Embryonic facial prominence (tissue), 1 donor: ENCODE data around the gene LGSN.
"Not testable (repeated sequence)": the region's sequence is repeated elsewhere in the genome, so short reads cannot be mapped to it uniquely, and the experiment has no call there.

Experiments
- DNase-seq: peaks from one replicate; pipeline ENCODE4 v3.0.0-alpha.2; 2016; ENCODE audit errors: extremely low spot score

The LGSN gene

GRCh38 chr6:63306420-63306819 lies 13.4 kb downstream of the LGSN start:
- DNase-seq, result no peak

DNA sequence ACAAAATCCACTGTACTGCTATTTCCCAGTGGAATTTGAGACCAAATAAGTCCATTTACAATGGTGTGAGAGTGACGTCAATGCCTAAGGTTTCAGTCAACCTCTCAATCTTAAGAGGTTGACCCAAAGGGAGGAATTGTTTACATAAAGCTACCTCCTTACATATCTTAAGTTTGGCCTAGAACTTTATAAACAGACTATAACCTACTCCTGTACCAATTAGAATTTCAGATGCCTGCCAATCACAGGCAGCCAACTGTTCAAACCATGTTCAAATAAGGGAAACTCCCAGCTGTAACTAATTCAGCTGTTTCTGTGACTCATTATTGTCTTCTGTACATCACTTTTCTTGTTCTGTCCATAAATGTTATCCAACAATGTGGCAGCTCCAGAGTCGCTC lies 14.5 kb downstream of the LGSN start:
- no peak for DNase-seq

GRCh38 chr6:63303476-63303875 lies 16.3 kb downstream of the LGSN start:
- DNase-seq, result no peak

DNA sequence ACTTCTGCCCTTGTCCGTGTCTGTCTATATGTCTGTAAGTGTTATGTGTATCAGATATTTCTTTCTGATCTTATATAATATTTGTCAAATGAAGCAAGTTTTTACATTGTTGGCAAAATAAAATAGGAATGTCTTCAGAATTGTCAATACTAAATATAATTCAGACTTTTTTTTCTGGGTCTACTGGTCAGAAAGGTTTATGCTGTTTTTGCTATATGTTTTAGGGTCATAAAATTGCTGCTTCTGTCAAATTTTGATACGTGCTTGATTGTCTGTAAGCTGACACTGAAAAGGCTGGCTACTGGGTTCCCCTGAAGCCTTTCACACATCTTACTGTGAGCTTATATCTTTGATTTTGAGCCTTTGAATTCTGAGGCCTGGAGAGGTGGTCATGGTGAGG lies 20.1 kb downstream of the LGSN start:
- no peak for DNase-seq

DNA sequence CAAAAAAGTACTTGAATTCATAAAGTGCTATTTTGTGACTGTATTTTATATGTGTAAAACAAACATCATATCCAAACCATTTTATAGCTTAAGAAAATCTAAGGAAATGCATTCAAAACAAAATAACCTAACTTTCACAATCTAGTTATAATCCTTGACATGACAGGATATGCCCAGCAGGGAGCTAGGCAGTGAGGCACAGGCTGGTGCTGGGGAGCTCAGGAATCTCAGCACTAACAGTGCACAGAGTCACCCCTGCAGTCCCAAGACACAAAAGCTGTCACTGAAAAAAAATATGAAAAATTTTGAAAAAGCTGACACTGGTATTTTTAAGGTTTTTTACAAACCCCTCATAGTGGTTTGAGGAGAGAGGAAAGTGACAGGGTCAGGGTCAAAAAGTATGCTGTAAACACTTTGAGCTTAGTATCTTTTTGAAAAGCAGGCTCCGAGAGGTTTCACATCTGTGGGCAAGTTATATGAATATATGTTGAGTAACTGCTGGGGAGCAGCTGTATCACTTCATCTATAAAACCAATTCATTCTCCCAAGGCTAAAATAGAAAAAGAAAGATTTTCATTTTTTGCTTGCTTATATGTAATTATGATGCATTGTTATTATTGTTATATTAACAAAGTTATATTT lies 24.1 kb downstream of the LGSN start:
- DNase-seq, result no peak

DNA sequence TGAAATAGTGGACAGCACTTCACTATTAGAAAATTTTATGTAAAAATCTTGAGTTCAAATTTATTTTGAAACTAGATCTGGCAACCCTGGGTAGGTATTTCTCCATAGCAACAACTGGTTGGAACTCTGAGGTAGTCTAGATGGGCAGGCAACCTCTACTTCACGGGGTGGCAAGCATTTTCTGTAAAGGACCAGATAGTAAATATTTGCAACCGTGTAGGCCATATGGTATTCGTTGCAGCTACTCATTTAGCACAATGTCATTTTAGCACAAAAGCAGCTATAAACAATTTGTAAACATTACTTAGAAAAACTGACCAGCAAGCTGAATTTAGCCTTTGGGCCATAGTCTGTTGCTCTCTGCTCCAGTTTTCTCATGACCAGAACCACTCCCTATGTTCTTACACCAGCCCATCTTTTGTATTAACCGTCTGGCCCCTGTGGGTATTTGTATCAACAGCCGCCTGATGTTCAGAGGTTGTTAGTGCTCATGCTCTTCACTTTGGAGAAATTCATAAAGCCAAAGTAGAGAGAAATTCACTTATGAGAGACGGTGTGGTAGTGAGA lies 29.2 kb downstream of the LGSN start:
- DNase-seq, result no peak

GRCh38 chr6:63289269-63289872 lies 30.4 kb downstream of the LGSN start:
- DNase-seq, result no peak

DNA sequence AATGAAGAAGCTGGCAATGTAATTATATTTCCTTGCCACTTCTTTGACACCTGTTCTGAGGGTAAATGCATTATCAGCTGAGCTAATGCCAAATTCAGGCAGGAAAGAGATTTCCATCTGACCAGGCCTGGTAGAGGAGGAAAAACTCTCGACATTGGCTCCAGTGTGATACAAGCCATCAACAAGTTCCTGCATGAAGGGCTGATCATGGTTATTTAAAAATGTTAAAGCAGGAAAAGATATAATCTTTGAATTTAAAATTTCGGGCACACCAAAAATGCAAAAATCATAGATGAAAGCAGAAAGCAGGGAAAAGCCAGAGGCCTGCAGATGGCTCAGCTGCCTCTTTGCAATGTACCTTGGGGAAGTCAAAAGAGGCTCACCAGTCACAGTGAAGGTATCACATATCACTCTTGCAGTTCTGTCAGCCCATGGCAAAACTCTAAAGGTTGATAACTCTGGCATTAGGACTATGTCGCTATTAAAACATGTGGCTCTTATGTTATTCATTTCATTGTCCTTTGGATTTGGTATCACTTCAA lies 39.1 kb downstream of the LGSN start:
- DNase-seq, result no peak

- DNase-seq, result no peak
Observed at GRCh38 chr6:63278916-63279315, 40.9 kb downstream of the LGSN start.

DNA sequence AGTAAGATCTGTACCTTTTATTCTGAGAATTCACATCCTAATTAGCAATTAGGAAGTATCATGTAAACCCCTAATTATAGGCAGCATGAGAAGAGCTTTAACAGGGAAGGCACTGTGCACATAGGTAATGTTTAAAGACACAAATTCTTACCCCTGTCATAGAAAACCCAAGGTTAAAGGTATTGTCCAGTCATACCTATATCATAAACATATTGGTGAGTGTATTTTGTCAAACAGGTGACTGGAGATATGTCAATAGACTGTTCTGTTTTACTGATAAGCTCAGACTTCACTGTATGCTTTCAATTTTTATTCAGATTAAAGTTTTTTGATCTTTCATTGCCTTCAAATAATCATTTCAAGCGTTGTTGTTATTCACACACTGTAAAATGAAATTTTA lies 43.8 kb downstream of the LGSN start:
- no peak for DNase-seq

DNA sequence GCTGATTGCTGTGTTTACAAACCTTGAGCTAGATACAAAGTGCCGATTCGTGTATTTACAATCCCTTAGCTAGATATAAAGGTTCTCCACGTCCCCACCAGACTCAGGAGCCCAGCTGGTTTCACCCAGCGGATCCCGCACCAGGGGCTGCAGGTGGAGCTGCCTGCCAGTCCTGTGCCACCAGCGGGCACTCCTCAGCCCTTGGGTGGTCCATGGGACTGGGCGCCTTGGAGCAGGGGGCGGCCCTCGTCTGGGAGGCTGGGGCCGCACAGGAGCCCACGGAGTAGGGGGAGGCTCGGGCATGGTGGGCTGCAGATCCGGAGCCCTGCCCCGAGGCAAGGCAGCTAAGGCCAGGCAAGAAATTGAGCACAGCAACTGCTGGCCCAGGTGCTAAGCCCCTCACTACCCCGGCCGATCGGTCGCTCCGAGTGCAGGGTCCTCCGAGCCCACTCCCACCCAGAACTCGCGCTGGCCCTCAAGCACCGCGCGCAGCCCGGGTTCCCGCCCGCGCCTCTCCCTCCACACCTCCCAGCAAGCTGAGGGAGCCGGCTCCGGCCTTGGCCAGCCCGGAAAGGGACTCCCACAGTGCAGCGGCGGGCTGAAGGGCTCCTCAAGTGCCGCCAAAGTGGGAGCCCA lies 44.9 kb downstream of the LGSN start:
- not testable (repeated sequence) for DNase-seq

- DNase-seq, result peak; percentile 30
Observed at GRCh38 chr6:63272397-63272796, 47.4 kb downstream of the LGSN start.

DNA sequence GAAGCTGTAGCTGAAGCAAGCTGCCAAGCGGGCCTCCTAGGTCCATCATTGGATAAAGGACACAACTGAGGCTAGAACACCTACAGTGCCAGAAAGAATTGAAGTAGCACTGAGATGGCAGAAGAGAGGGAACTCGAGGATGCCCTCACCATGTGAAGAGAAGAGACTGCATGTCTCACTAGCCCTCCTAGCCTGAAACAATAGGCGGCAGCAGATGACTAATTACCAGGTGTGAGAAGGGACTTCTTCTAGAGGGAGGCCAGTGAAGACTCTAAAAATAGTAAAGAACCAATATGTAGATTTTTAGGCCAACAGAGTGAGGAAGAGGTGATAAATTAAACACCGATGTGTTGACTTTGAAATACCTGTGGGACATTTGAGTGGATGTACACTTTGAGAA lies 50.3 kb downstream of the LGSN start:
- DNase-seq, result no peak

GRCh38 chr6:63268574-63268973 lies 51.2 kb downstream of the LGSN start:
- no peak for DNase-seq

- no peak for DNase-seq
Observed at GRCh38 chr6:63267828-63268227, 52.0 kb downstream of the LGSN start.

DNA sequence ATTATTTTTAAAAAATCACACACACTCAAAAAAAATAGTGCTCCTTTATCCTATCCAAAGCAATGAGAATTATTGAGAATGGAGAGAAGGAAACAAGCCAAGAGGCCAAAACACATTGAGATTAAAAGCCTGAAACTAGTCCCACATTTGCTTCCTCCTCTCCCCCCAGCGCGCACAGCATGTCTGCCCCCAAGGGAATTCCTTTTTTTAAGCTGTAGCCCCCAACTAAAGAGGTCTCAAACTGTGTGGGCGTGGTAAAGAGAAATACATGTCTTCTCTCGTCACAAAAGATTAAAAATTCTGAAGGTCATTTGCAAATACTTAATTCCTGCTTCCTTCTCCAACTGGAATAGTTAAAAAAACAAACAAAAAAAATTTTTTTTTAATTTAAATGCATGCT lies 52.7 kb downstream of the LGSN start:
- DNase-seq, result no peak

DNA sequence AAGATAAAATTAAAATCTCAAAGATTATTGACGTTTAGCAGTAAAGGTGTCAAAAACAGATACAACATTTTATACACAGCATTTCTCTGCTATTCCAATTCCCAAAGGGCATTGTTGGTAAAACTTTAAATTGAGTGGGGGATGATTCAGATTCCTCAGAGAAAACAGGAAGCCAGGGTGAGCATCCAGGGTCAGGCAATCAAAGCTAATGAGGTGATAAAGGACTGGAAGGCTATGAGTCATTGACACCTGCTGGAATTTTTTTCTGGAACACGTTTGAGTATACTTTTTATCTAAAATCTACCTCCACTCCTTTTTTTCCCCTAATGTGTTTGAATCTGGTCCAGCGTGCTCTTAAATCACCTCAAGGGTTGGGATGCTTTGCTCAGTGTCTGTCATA lies 56.3 kb downstream of the LGSN start:
- no peak for DNase-seq

DNA sequence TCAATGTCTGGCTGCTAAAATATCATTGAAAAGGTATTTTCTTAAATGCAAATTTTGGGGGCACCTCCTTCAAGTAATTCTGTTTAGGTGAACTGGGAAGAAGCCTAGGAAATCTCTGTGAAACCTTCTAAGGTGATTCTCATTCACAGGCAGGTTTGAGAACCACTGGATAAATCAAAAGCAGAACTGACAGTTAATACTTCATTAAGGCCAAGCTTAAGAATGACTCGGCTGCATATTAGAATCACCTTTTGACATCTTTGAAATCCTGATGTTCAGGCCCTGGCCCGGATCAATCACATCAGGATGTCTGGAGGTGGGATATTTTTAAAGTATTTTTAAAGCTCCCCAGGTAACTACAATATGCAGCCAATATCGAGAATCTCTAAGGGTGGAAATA lies 58.0 kb downstream of the LGSN start:
- DNase-seq, result no peak

GRCh38 chr6:63259153-63259552 lies 60.6 kb downstream of the LGSN start:
- no peak for DNase-seq

- DNase-seq, result no peak
Observed at GRCh38 chr6:63249875-63250482, 69.8 kb downstream of the LGSN start.

- no peak for DNase-seq
Observed at GRCh38 chr6:63246581-63246980, 73.2 kb downstream of the LGSN start.

GRCh38 chr6:63245909-63246308 lies 73.9 kb downstream of the LGSN start:
- no peak for DNase-seq
